Epithelial cell of esophagus (primary cell): ENCODE data around the gene KLF13.
A peak's percentile ranks its signal among the peaks of the same experiment; 100 is the strongest.

Source experiments
- DNase-seq: peaks from one replicate; pipeline ENCODE4 v3.0.0; 2010; ENCODE audit warnings: low read depth
- H3K4me3 ChIP-seq: 2 replicates; pipeline ENCODE4 v1.5.1; 2011; ENCODE audit warnings: mild to moderate bottlenecking, low read length, control low read depth
- TF ChIP-seq, protein P1 (sequence below): IDR thresholded peaks from 2 replicates; pipeline ENCODE4 v1.5.1; 2011; ENCODE audit warnings: low read depth, mild to moderate bottlenecking, low read length, control low read depth, inconsistent platforms; ENCODE audit not compliant: insufficient read depth; ENCODE audit errors: missing control alignments

The KLF13 gene

DNA sequence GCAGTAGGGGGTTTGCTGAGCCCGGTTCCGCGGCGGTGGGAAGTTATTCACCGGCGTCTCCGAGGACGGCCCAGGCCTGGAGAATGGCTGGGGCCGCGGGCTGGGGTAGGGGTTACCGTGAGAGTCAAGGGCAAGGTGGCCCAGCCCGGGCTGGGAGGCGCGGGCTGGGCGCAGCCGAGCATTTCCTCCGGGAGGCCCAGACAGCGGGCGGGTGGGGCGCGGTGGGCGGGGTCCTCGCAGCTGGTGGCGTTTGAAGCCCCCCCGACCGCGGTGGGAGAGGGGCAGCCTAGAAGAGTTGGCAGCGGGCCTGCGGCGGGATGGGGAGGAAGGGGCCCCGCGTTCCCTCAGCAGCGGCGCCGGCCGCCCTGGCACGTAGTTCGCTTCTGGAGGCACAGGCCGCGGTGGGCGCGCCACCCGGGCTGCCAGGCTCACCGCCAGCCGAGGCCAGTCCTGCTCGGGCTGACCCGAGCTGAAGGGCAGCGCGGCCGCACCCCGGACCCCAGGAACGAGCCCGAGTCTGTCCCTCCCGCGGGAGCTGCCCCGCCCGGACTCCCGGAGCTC lies 960 bp upstream of the KLF13 start:
- H3K4me3 ChIP-seq = peak overlapping the region; percentile 55
- no peak for DNase-seq
- TF ChIP-seq, protein P1, sequence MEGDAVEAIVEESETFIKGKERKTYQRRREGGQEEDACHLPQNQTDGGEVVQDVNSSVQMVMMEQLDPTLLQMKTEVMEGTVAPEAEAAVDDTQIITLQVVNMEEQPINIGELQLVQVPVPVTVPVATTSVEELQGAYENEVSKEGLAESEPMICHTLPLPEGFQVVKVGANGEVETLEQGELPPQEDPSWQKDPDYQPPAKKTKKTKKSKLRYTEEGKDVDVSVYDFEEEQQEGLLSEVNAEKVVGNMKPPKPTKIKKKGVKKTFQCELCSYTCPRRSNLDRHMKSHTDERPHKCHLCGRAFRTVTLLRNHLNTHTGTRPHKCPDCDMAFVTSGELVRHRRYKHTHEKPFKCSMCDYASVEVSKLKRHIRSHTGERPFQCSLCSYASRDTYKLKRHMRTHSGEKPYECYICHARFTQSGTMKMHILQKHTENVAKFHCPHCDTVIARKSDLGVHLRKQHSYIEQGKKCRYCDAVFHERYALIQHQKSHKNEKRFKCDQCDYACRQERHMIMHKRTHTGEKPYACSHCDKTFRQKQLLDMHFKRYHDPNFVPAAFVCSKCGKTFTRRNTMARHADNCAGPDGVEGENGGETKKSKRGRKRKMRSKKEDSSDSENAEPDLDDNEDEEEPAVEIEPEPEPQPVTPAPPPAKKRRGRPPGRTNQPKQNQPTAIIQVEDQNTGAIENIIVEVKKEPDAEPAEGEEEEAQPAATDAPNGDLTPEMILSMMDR = no peak

DNA sequence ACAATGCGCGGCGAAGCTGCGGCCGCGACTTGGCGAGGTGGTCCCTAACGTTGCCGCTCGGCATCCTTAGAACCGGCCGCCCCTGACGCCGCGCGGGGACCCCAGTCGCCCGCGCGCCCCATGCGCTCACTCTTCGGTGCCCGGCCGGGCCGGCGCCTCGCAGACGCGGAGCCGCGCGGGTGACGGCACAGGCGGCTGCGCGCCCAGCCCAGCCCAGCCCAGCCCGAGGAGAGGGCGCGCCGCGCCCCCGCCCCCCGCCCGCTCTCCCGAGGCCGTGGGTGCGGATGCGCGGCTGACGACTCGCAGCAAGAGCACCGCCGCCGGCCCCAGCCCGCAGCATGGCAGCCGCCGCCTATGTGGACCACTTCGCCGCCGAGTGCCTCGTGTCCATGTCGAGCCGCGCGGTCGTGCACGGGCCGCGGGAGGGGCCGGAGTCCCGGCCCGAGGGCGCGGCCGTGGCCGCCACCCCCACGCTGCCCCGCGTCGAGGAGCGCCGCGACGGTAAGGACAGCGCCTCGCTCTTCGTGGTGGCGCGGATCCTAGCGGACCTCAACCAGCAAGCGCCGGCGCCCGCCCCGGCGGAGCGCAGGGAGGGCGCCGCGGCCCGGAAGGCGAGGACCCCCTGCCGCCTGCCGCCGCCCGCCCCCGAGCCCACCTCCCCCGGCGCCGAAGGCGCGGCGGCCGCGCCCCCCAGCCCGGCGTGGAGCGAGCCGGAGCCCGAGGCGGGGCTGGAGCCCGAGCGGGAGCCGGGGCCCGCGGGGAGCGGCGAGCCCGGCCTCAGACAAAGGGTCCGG lies 437 bp downstream of the KLF13 start:
- peak; percentile 84 for DNase-seq
- TF ChIP-seq, protein P1 = no peak

DNA sequence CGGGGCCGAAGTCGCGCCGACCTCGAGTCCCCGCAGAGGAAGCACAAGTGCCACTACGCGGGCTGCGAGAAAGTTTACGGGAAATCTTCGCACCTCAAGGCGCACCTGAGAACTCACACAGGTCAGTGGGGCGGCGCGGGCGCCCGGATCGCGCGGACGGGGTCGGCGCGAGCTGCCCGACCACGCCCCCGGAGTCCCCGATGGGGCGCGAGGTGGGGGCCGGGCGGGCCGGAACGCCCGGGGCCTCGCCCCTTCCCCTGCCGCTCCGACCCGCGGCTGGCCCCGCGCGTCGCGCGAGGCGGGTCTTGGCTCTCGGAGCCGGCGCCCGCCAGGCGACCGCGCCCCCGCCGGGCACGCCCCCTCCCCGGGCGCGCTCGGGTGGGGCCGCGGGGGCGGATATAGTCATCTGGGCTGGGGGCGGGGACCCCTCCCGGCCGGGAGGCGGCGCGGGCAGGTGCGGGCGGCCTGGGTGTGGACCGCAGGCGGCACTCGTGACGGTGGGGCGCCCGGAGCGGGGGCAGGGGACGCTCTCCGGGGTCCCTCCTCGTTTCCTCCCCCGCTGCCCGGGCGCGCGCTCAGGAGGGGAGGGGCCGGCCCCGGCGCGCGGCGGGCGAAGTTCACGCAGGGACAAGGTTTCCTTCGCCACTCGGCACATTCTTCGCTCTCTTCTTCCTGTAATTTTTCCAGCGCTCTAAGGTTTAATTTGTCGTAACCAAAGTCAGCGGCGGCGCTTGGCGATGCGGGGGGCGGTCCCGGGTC lies 1.2 kb downstream of the KLF13 start:
- H3K4me3 ChIP-seq = peak overlapping the region; percentile 66
- DNase-seq = peak; percentile 72

More for the DNA sequence above, 437 bp downstream of the KLF13 start:
- H3K4me3 ChIP-seq = peak overlapping the region; percentile 56

DNA sequence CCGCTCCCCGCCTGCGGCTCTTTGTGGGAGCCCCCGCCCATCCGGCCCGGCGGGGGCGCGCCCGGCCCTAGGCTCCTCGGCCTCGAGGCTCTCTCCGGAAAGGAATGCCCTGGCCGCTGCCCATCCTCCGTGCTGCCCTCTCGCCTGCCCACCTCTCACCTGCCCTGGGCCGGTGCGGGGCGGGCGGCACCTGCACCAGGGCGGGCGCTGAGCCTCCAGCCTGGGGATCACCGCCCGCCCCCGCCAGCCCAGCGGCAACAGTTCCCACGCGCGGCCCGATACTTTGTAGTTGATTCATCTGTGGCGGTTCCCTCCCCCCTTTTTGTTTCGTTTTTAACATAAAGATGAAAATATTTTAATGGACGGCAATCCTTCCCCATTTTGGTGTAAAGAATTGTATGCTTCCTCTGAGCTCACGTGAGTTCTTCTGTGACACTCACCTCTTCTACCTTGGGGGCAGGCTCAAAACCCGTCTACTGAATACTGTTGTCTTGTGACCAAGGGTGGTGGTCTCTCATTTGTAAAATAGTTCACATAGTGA lies 1.9 kb downstream of the KLF13 start:
- TF ChIP-seq, protein P1 = no peak
- DNase-seq = peak; percentile 39
- peak overlapping the region; percentile 66 for H3K4me3 ChIP-seq

More for the DNA sequence above, 1.2 kb downstream of the KLF13 start:
- TF ChIP-seq, protein P1 = no peak

DNA sequence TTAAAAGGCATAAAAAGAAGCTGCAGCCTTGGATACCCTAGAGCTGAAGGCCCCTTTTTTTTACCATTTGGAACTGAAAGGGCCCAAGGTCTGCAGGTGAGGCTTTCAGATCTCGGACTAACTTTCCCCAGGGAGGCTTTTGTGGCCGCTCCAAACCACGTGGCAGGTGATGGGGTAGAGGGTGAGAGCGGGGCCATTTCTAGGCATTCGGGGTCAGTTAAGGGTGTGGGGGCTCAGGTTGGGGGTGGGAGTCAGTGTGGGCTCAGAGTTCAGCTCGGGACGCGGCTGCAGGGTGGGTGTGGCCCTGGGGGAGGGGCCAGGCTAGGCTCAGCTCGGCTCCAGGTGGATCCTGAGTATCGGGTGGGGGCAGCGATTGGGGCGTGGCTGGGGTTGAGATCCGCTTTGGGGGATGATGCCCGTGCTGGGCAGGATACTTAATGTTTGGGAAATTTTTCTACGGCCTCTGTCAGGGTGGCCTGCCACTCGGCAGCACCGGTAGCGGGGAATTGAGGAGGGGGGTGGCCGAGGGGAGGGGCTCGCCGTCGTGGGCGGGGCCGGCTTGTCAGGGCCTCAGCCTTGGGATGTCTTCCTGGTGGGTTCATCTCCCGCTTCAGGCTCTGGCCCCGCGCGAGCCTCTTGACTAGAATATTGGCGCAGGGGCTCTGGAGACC lies 2.5 kb downstream of the KLF13 start:
- H3K4me3 ChIP-seq = peak overlapping the region; percentile 66
- TF ChIP-seq, protein P1 = no peak
- DNase-seq = peak; percentile 32

DNA sequence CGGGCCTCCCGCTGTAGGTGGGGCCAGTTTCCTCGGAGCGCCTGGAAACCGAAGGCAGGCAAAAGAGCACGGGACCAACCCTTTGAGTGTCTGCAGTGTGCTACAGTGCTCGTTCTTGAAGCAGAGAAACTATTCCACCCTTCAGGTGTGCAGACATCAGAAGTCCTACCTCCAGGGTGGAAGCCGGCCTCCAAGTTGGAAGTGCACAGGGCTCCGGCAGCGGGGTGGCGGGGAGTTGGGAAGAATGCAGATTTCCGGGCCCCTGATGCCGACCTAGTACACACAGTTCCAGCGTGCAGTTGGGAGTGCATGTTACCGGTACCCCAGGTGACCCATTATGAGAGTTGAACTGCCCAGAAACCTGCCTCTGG lies 3.0 kb downstream of the KLF13 start:
- TF ChIP-seq, protein P1 = no peak
- DNase-seq = no peak
- peak overlapping the region; percentile 66 for H3K4me3 ChIP-seq
